ENCODE results near the gene DNAH6. TPM values are rescaled to one million over a fixed set of nuclear protein-coding genes. Genes with fewer than 3 reads are reported as not detected.

The DNAH6 gene
- total and polyA plus RNA-seq, 9 of the 15 experiments (the other 6 are each of a cell fraction or from before 2014, with no cell fraction given) = 0.01 to 0.04 (median 0.01) TPM; not detected in 5

- TF ChIP-seq CSDE1 (IDR thresholded peaks at IDR 0.05) (no peak), HNRNPUL1 (IDR thresholded peaks at IDR 0.05; ENCODE audit: low read length) (no peak), ZBTB8A (IDR thresholded peaks at IDR 0.05; ENCODE audit: partially characterized antibody) (no peak), HINFP (tag; conservative IDR thresholded peaks at IDR 0.05; ENCODE audit: low read depth) (no peak), POU5F1 (IDR thresholded peaks at IDR 0.05; ENCODE audit: borderline replicate concordance, low read depth, low read length, partially characterized antibody) (no peak), KLF16 (IDR thresholded peaks at IDR 0.05) (no peak), KDM1A (IDR thresholded peaks at IDR 0.05) (no peak), PTRF (tag; IDR thresholded peaks at IDR 0.05) (no peak), HDAC3 (IDR thresholded peaks at IDR 0.05; ENCODE audit: borderline replicate concordance, partially characterized antibody) (no peak), POLR2AphosphoS2 (IDR thresholded peaks at IDR 0.05; ENCODE audit: low read length) (no peak), ZNF282 (CRISPR knock-in tag; IDR thresholded peaks at IDR 0.05) (no peak), ETV5 (CRISPR knock-in tag; IDR thresholded peaks at IDR 0.05; ENCODE audit: low read depth) (no peak)
- Histone ChIP-seq H3K4me2 (ENCODE audit: insufficient read depth, low read length) (no peak overlapping the region), H3K9me1 (ENCODE audit: control insufficient read depth, insufficient read depth, low read length) (no peaks in the 10 kb centered on the region), H3K9ac (ENCODE audit: insufficient read depth in 1 of 2, low read depth in 2 of 2, low read length in 2 of 2) (no peak overlapping the region), H4K20me1 (replicated peaks; ENCODE audit: control insufficient read depth, insufficient read depth, low read length) (no peaks in the 10 kb centered on the region), H3K36me3 (ENCODE audit: control insufficient read depth, insufficient read depth, low read length) (no peaks in the 10 kb centered on the region), H3K9me3 (replicated peaks; ENCODE audit: control insufficient read depth, insufficient read depth, low read depth, low read length) (no peaks in the 10 kb centered on the region), H3K4me3 (no peak overlapping the region), H3K27me3 (ENCODE audit: control insufficient read depth in 2 of 2, insufficient read depth in 2 of 2, low read length in 2 of 2) (peaks cover 4 to 17% of the 10 kb centered on the region in 2 experiments), H3K4me1 (replicated peaks in 1 of 2; ENCODE audit: control insufficient read depth in 2 of 2, insufficient read depth in 2 of 2, low read length in 2 of 2) (no peaks in the 10 kb centered on the region), H2AFZ (ENCODE audit: low read depth, low read length) (no peak overlapping the region), H3K27ac (ENCODE audit: extremely low read depth, low read depth, low read length) (no peak overlapping the region), H3K79me2 (ENCODE audit: control insufficient read depth, insufficient read depth, low read length) (no peaks in the 10 kb centered on the region)
- CTCF ChIA-PET (ENCODE audit: low intra/inter-chr PET ratio) = no interaction called here
- POLR2A ChIA-PET = no interaction called here
- in situ Hi-C loops (cut with MboI) (no loop called here), intact Hi-C loops (cut with micrococcal nuclease) (no loop called here)
- 2% methylated on average over 5 of the region's 5 CpGs for WGBS (ENCODE audit: insufficient coverage, low coverage, missing lambda C conversion rate)
- ATAC-seq (no peak), FAIRE-seq (no peak), DNase-seq (ENCODE audit: extremely low read depth in 1 of 4, low spot score in 3 of 4) (no peak)
- BruUV-seq (replicated peaks) = no TSS peak
Observed at GRCh38 chr2:84846041-84846663, 329.9 kb downstream of the DNAH6 start.
